HK-2 (cell line): Measurements from ENCODE around the gene TET3.
"Not testable (repeated sequence)": the region's sequence is repeated elsewhere in the genome, so short reads cannot be mapped to it uniquely, and the experiment has no call there.

ENCODE experiments used
- DNase-seq: peaks from one replicate; pipeline ENCODE4 v3.0.0-alpha.2; 2018; ENCODE audit not compliant: unreplicated experiment

TET3 gene

GRCh38 chr2:73984203-73984921 lies at the start of gene TET3:
TET3 (plus strand) TSS chr2:73984910; CDS start chr2:73986404, 1,494 bp downstream.
- DNase-seq, result no peak

GRCh38 chr2:73935641-73936040 lies 49.1 kb upstream of the TET3 start:
- DNase-seq, result no peak

GRCh38 chr2:73937103-73937885 lies 47.4 kb upstream of the TET3 start:
- no peak for DNase-seq

- no peak for DNase-seq
Measured at GRCh38 chr2:73937899-73938298, 46.8 kb upstream of the TET3 start.

GRCh38 chr2:73938718-73939352 lies 45.9 kb upstream of the TET3 start:
- DNase-seq, result no peak

GRCh38 chr2:73939419-73939818 lies 45.3 kb upstream of the TET3 start:
- no peak for DNase-seq

- DNase-seq, result not testable (repeated sequence)
Measured at GRCh38 chr2:73940066-73940465, 44.6 kb upstream of the TET3 start.

- DNase-seq, result no peak
Measured at GRCh38 chr2:73942664-73943063, 42.0 kb upstream of the TET3 start.

GRCh38 chr2:73944714-73945113 lies 40.0 kb upstream of the TET3 start:
- DNase-seq, result no peak

GRCh38 chr2:73946215-73946614 lies 38.5 kb upstream of the TET3 start:
- no peak for DNase-seq

- no peak for DNase-seq
Measured at GRCh38 chr2:73946666-73947065, 38.0 kb upstream of the TET3 start.

- no peak for DNase-seq
Measured at GRCh38 chr2:73947412-73948018, 37.2 kb upstream of the TET3 start.

- DNase-seq, result no peak
Measured at GRCh38 chr2:73949802-73950201, 34.9 kb upstream of the TET3 start.

GRCh38 chr2:73952499-73953446 lies 31.9 kb upstream of the TET3 start:
- no peak for DNase-seq

- DNase-seq, result no peak
Measured at GRCh38 chr2:73956218-73956865, 28.4 kb upstream of the TET3 start.

GRCh38 chr2:73961274-73961673 lies 23.4 kb upstream of the TET3 start:
- DNase-seq, result no peak

GRCh38 chr2:73961823-73962615 lies 22.7 kb upstream of the TET3 start:
- no peak for DNase-seq

- no peak for DNase-seq
Measured at GRCh38 chr2:73962798-73963197, 21.9 kb upstream of the TET3 start.

GRCh38 chr2:73963385-73964120 lies 21.2 kb upstream of the TET3 start:
- DNase-seq, result no peak
